Measurements from ENCODE around the gene ADGB.

GRCh38 chr6:146785001-146785585 lies 186.3 kb downstream of the ADGB start:
- TF ChIP-seq CTCF (conservative IDR thresholded peaks at IDR 0.05; ENCODE audit: low read depth, low read length), result peak; percentile 75
- TF ChIP-seq EZH2 (IDR thresholded peaks at IDR 0.05; ENCODE audit: low read length, unreplicated experiment), result no peak
